GM18505 (cell line): ENCODE measurements around the gene FAM241B.

ENCODE experiments used
- ATAC-seq: cut with Tn5 transposase; IDR thresholded peaks from one replicate; pipeline ENCODE4 v1.9.1; 2021; ENCODE audit not compliant: unreplicated experiment
- POLR2A ChIP-seq: IDR thresholded peaks from 4 replicates; pipeline ENCODE4 v1.6.1; 2011; ENCODE audit warnings: borderline replicate concordance; ENCODE audit not compliant: insufficient read depth, insufficient read length; ENCODE audit errors: extremely low read depth

The FAM241B gene

GRCh38 chr10:69638642-69639041 is 8.6 kb downstream of the FAM241B start:
- no peak for ATAC-seq
- TF ChIP-seq POLR2A, result no peak

GRCh38 chr10:69639291-69640195 is 9.5 kb downstream of the FAM241B start:
- TF ChIP-seq POLR2A, result no peak
- no peak for ATAC-seq

- ATAC-seq, result no peak
- no peak for TF ChIP-seq POLR2A
These were observed 10.3 kb downstream of the FAM241B start for GRCh38 chr10:69640196-69640980.

GRCh38 chr10:69641261-69641980 is 11.4 kb downstream of the FAM241B start:
- TF ChIP-seq POLR2A, result no peak
- ATAC-seq, result no peak

GRCh38 chr10:69642747-69643146 is 12.7 kb downstream of the FAM241B start:
- ATAC-seq, result no peak
- no peak for TF ChIP-seq POLR2A

- no peak for ATAC-seq
- TF ChIP-seq POLR2A, result no peak
These were observed 14.0 kb downstream of the FAM241B start for GRCh38 chr10:69643779-69644657.

- TF ChIP-seq POLR2A, result no peak
- no peak for ATAC-seq
These were observed 14.7 kb downstream of the FAM241B start for GRCh38 chr10:69644658-69645295.

- no peak for TF ChIP-seq POLR2A
These were observed 15.5 kb downstream of the FAM241B start for GRCh38 chr10:69645296-69646184.

GRCh38 chr10:69646185-69647060 is 16.4 kb downstream of the FAM241B start:
- no peak for TF ChIP-seq POLR2A
- ATAC-seq, result no peak

More at GRCh38 chr10:69645296-69646184, 15.5 kb downstream of the FAM241B start:
- ATAC-seq, result no peak

GRCh38 chr10:69647126-69647525 is 17.1 kb downstream of the FAM241B start:
- ATAC-seq, result no peak
- no peak for TF ChIP-seq POLR2A
